Measurements from ENCODE around the gene IGFBP5. TPM values are rescaled to one million over a fixed set of nuclear protein-coding genes. Genes with fewer than 3 reads are reported as not detected.

The IGFBP5 gene
- total RNA-seq, 3 donors from 2014 or later: 36.4 to 628 (median 95.9) TPM

- no peaks in the 10 kb centered on the region for H3K36me3 ChIP-seq (ENCODE audit: low read depth)
- intact Hi-C loops (cut with DNase I, micrococcal nuclease): no loop called here
- TF ChIP-seq CTCF (IDR thresholded peaks at IDR 0.05): no peak
- no peak overlapping the region for H3K4me3 ChIP-seq
- no peaks in the 10 kb centered on the region for H3K9me3 ChIP-seq
- H3K4me1 ChIP-seq (ENCODE audit: low read depth): peaks cover 15% of the 10 kb centered on the region
- DNase-seq: no peak
- no peak for ATAC-seq
Measured at GRCh38 chr2:216635171-216635570, 60.2 kb downstream of the IGFBP5 start.

- no peak for ATAC-seq
- TF ChIP-seq CTCF (IDR thresholded peaks at IDR 0.05): no peak
- intact Hi-C loops (cut with DNase I, micrococcal nuclease): no loop called here
- DNase-seq: peak in 1 of 3 donors; percentile 46
- Histone ChIP-seq H3K4me1 (ENCODE audit: low read depth) (peaks cover 15% of the 10 kb centered on the region), H3K9me3 (no peaks in the 10 kb centered on the region), H3K4me3 (no peak overlapping the region), H3K36me3 (ENCODE audit: low read depth) (no peaks in the 10 kb centered on the region)
Measured at GRCh38 chr2:216634370-216635148, 60.8 kb downstream of the IGFBP5 start.

GRCh38 chr2:216633616-216634369, 61.6 kb downstream of the IGFBP5 start:
- ATAC-seq (peak; percentile 2), DNase-seq (peak in 2 of 3 donors; percentile 17 to 62)
- Histone ChIP-seq H3K4me3 (peak overlapping the region; percentile 17), H3K4me1 (ENCODE audit: low read depth) (peaks cover 15% of the 10 kb centered on the region), H3K36me3 (ENCODE audit: low read depth) (no peaks in the 10 kb centered on the region), H3K9me3 (no peaks in the 10 kb centered on the region)
- intact Hi-C loops (cut with DNase I, micrococcal nuclease): no loop called here
- TF ChIP-seq CTCF (IDR thresholded peaks at IDR 0.05): no peak

- no peak for TF ChIP-seq CTCF (IDR thresholded peaks at IDR 0.05)
- no peaks in the 10 kb centered on the region for H3K36me3 ChIP-seq (ENCODE audit: low read depth)
- intact Hi-C loops (cut with DNase I, micrococcal nuclease): no loop called here
- DNase-seq: peak in 2 of 3 donors; percentile 47 to 70
- peak; percentile 33 for ATAC-seq
- no peaks in the 10 kb centered on the region for H3K9me3 ChIP-seq
- H3K4me1 ChIP-seq (ENCODE audit: low read depth): peaks cover 15% of the 10 kb centered on the region
- peak within 1 kb of the TSS; percentile 17 for H3K4me3 ChIP-seq
Measured at GRCh38 chr2:216632952-216633615, 62.3 kb downstream of the IGFBP5 start, which contains the start of gene IGFBP2. TSS of gene IGFBP2 (plus strand) at chr2:216633420. CDS start at chr2:216633524, 104 bp downstream.

- intact Hi-C loops (cut with DNase I, micrococcal nuclease): no loop called here
- H3K9me3 ChIP-seq: no peaks in the 10 kb centered on the region
- no peak for ATAC-seq
- no peak for TF ChIP-seq CTCF (IDR thresholded peaks at IDR 0.05)
- no peak overlapping the region for H3K4me3 ChIP-seq
- DNase-seq: no peak
- H3K36me3 ChIP-seq (ENCODE audit: low read depth): no peaks in the 10 kb centered on the region
- H3K4me1 ChIP-seq (ENCODE audit: low read depth): peaks cover 11% of the 10 kb centered on the region
Measured at GRCh38 chr2:216632346-216632951, 62.9 kb downstream of the IGFBP5 start.
